ENCODE measurements around the gene ABHD14A.
A peak's percentile ranks its signal among the peaks of the same experiment; 100 is the strongest.
"Not testable (repeated sequence)": the region's sequence is repeated elsewhere in the genome, so short reads cannot be mapped to it uniquely, and the experiment has no call there.

ABHD14A gene

DNA sequence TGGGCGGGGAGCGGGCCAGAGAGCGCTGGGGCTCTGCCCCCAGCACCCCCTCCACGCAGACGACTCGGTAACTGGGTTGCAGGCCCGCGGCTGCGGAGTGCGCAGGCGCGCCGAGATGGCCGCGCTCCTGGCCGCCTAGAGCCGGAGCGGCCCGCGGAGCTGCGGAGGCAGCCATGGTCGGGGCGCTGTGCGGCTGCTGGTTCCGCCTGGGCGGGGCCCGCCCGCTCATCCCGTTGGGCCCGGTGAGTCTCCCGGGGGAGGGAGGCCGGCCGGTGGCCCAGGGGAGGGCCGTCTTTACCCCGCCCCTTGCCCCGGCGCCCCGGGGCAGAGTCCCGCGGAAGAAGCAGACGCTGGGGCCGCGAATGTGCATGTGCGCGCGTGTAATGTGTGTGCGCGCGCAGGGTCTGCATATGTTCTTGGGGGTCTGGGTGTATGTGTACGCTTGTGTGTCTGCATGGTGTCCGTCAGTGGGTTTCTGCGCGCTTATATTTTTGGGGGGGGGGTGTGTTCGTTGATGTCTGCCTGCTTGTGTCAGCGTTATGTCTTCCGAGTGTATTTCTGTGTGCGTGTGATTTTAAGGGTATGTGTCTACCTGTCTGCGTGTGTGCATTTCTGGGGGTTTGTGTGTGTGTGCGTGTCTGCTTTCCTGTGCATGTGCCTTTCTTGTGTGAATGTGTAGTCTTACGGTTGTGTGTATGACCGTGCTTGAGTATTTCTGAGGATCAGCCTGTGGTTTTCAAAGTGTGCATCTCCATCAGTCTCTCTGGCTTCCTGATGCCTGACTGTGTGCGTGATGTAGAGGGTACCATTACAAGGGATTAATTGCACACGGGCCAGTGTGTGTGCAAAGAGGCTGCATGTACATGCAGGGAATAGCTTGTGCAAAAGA lies at the start of gene ABHD14A:
ABHD14A (plus strand) TSS at position 102 of the 889 bp plus-strand sequence; CDS start at position 174, 72 bp downstream.
- TF ChIP-seq, protein P1, sequence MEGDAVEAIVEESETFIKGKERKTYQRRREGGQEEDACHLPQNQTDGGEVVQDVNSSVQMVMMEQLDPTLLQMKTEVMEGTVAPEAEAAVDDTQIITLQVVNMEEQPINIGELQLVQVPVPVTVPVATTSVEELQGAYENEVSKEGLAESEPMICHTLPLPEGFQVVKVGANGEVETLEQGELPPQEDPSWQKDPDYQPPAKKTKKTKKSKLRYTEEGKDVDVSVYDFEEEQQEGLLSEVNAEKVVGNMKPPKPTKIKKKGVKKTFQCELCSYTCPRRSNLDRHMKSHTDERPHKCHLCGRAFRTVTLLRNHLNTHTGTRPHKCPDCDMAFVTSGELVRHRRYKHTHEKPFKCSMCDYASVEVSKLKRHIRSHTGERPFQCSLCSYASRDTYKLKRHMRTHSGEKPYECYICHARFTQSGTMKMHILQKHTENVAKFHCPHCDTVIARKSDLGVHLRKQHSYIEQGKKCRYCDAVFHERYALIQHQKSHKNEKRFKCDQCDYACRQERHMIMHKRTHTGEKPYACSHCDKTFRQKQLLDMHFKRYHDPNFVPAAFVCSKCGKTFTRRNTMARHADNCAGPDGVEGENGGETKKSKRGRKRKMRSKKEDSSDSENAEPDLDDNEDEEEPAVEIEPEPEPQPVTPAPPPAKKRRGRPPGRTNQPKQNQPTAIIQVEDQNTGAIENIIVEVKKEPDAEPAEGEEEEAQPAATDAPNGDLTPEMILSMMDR (IDR thresholded peaks at IDR 0.05; ENCODE audit: insufficient read depth, low read length, missing control alignments) = no peak
- ChIA-PET CTCF (interaction anchor here (0.6 to 5.6 kb wide), 13 partner anchors 8 to 161 kb away, joined by 3 to 80 read pairs (median 7); partner anchors contain the start of genes ACY1, GPR62, PARP3 and RPL29), POLR2A (interaction anchor here (0.6 to 1.9 kb wide), 5 partner anchors 17 to 173 kb away, joined by 3 to 8 read pairs (median 3); partner anchors contain the start of gene PARP3)
- peak within 1 kb of the TSS; percentile 89 for H3K4me3 ChIP-seq (ENCODE audit: low read depth, low read length)
- DNase-seq (ENCODE audit: low read depth, low spot score) = no peak

DNA sequence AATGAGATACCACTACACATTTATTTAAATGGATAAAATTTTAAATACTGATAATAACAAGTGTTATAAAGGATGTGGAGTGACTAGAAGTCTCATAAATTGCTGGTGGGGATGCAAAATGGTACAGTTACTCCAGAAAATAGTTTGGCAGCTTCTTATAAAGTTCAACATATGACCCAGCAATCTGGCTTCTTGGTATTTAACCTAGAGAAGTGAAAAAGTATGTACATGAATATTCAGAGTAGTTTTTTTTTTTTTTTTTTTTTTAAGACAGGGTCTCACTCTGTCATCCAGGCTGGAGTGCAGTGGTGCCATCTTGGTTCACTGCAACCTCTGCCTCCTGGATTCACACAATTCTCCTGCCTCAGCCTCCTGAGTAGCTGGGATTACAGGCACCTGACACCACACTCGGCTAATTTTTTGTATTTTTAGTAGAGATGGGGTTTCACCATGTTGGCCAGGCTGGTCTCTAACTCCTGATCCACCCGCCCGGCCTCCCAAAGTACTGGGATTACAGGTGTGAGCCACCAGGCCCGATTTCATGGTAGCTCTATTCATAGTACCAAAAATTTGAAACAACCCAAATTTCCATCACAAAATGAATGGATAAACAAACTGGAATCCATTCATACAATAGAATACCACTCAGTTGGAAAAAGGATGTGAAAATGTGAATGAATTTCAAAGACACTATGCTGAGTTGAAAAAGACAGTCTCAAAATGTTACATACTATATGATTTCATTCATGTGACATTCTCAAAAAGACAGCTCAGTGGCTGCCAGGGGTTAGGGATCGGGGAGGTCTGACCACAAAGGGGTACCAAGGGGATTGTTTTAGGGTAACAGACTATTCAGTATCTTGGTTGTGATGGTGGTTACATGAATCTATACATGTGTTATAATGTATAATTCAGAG lies 47.5 kb upstream of the ABHD14A start:
- TF ChIP-seq, protein P1 (IDR thresholded peaks at IDR 0.05; ENCODE audit: insufficient read depth, low read length, missing control alignments) = no peak
- ChIA-PET CTCF (no interaction called here), POLR2A (interaction anchor here (1.0 kb wide), 1 partner anchor 14 kb away, joined by 3 read pairs; the partner anchor contains the start of genes PARP3 and RRP9)
- no peak for DNase-seq (ENCODE audit: low read depth, low spot score)
- H3K4me3 ChIP-seq (ENCODE audit: low read depth, low read length) = no peak overlapping the region

DNA sequence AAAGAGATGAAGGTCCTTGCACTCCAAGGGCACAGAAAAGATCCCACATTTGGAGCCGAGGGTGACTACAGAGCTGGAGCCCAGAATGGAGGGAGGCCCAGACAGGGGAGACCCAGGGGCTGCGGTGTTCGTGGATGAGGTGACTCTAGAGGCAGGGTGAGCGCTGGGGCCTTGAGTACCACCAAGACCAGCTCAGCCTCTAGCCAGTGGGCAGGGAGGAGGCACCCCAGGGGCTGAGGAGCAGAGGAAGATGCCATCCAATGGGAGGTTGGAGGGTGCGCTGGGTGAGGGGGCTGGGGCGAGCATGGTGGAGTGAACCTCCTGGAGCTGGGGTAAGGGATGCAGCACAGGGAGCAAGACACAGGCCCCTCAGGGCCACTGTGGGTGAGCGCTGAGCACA lies 46.4 kb upstream of the ABHD14A start:
- DNase-seq (ENCODE audit: low read depth, low spot score) = no peak

DNA sequence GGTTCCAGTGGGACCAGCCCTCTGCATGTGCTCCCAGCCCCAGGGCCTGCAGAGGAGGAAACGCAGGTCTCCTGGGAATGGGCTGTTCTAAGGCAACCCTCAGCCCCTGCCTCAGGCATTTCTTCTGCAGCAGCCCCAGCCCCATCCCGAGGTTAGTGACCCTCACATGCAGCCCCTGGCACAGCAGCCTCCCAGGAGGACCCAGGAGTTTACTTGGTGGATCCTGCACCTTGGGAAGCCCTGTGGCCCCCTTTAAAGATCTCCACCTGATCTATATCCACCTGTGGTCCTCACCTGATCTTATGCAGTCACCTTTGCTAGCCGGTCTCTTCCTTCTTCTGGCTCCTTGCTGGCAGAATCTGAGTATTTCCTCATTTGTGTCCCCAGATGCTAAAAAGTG lies 45.9 kb upstream of the ABHD14A start:
- CTCF ChIA-PET; H3K4me3 ChIP-seq (ENCODE audit: low read depth, low read length); DNase-seq (ENCODE audit: low read depth, low spot score); POLR2A ChIA-PET: not testable (repeated sequence)

More for the DNA sequence above, 46.4 kb upstream of the ABHD14A start:
- POLR2A ChIA-PET = no interaction called here
- H3K4me3 ChIP-seq (ENCODE audit: low read depth, low read length) = no peak overlapping the region
- CTCF ChIA-PET = no interaction called here
- TF ChIP-seq, protein P1 (IDR thresholded peaks at IDR 0.05; ENCODE audit: insufficient read depth, low read length, missing control alignments) = no peak

DNA sequence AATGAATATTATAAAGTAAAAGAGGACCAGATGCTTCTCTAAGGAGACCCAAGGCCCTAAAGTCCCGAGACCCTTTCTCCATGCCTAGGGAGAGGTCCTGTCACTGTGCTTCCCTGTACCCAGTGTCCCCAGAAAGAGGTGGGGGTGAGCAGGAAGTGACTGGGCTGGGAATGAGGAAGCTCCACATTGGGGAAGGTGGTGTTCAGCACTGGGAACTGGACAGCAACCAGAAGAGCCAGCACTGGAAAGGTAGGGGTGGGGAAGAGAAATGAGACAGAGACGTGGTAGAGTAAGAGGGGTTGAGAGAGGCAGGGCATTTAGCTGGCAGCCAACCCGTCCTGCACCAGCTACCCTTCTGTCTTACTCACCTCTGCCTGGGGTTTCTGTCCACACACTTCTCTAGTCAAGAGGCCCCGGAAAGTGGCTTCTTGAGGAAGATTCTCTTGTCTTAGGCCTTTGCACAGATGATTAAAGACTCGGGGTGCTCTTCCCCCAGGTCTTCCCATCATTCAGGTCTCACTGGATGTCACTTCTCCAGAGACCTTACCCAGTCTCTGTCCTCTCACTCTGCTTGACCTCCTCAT lies 45.4 kb upstream of the ABHD14A start:
- CTCF ChIA-PET = no interaction called here
- POLR2A ChIA-PET = no interaction called here
- TF ChIP-seq, protein P1 (IDR thresholded peaks at IDR 0.05; ENCODE audit: insufficient read depth, low read length, missing control alignments) = no peak
- no peak overlapping the region for H3K4me3 ChIP-seq (ENCODE audit: low read depth, low read length)
- no peak for DNase-seq (ENCODE audit: low read depth, low spot score)

DNA sequence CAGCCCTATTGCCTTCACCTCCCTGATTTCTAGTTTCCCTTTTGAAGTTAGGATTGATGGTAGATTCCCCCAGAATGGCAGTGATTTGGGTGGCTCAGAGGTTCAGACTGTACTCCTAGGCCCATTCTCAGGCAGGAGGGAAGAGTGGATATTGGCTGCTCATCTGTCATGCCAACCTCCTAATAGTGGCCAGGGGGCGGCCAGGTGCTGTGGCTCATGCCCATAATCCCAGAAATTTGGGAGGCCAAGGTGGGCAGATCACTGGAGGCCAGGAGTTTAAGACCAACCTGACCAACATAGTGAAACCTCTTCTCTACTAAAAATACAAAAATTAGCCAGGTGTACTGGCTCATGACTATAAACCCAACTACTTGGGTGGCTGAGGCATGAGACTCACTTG lies 44.4 kb upstream of the ABHD14A start:
- TF ChIP-seq, protein P1 (IDR thresholded peaks at IDR 0.05; ENCODE audit: insufficient read depth, low read length, missing control alignments) = no peak
- ChIA-PET POLR2A (no interaction called here), CTCF (no interaction called here)
- no peak for DNase-seq (ENCODE audit: low read depth, low spot score)
- no peak overlapping the region for H3K4me3 ChIP-seq (ENCODE audit: low read depth, low read length)
